Suprapubic skin (tissue), 4 donors: ENCODE results near the gene SPRR5. TPM values are rescaled to one million over a fixed set of nuclear protein-coding genes. Genes with fewer than 3 reads are reported as not detected.

Experiments
- DNase-seq, 2 donors: peaks; one replicate each; pipeline ENCODE4 v3.0.0-alpha.2; 2019; ENCODE audit warnings: low spot score in 2 of 2
- H3K27ac ChIP-seq: fragments of 200-600 bp; sonication (generic); one replicate; pipeline ENCODE4 v1.5.1; 2019
- H3K27me3 ChIP-seq: fragments of 200-600 bp; sonication (generic); one replicate; pipeline ENCODE4 v1.5.1; 2019
- H3K36me3 ChIP-seq: fragments of 200-600 bp; sonication (generic); one replicate; pipeline ENCODE4 v1.5.1; 2019
- H3K4me1 ChIP-seq: fragments of 200-600 bp; sonication (generic); one replicate; pipeline ENCODE4 v1.5.1; 2019
- H3K4me3 ChIP-seq: fragments of 200-600 bp; sonication (generic); one replicate; pipeline ENCODE4 v1.5.1; 2019; ENCODE audit warnings: mild to moderate bottlenecking
- H3K9me3 ChIP-seq: fragments of 200-600 bp; sonication (generic); one replicate; pipeline ENCODE4 v1.5.1; 2019
- CTCF ChIP-seq, 2 donors: fragments of 200-600 bp in 1 of 2; fragments of 450-650 bp in 1 of 2; sonication (generic) in 1 of 2; IDR thresholded peaks; one replicate each; pipeline ENCODE4 v1.5.1; 2016 to 2019; ENCODE audit warnings: antibody characterized with exemption in 2 of 2, mild to moderate bottlenecking in 1 of 2, moderate library complexity in 1 of 2
- EP300 ChIP-seq: sonication (generic); formaldehyde crosslinking; IDR thresholded peaks from one replicate; pipeline ENCODE4 v1.6.1; 2017; ENCODE audit warnings: antibody characterized with exemption
- POLR2A ChIP-seq, 2 donors: fragments of 450-650 bp; IDR thresholded peaks; one replicate each; pipeline ENCODE4 v1.6.1; 2017; ENCODE audit warnings: antibody characterized with exemption in 2 of 2, mild to moderate bottlenecking in 2 of 2, moderate library complexity in 2 of 2
- POLR2AphosphoS5 ChIP-seq, 3 donors: sonication (generic); formaldehyde crosslinking; IDR thresholded peaks; one replicate each; pipeline ENCODE4 v1.6.1; 2017; ENCODE audit warnings: antibody characterized with exemption in 3 of 3
- WGBS: methylation state at CpG from one replicate; pipeline ENCODE4 v1.1.5; 2018; 5-methylcytosine and 5-hydroxymethylcytosine counted together
- total RNA-seq, 4 donors: library from RNA; depleted of rRNA; stranded (reverse); fragments of >200 nt; gene quantifications; one replicate each; pipeline ENCODE4 v1.1.0, GENCODE V29; 2016

SPRR5 gene
- total RNA-seq, 4 donors from 2014 or later, result 10.7 to 42.8 (median 18.2) TPM

DNA sequence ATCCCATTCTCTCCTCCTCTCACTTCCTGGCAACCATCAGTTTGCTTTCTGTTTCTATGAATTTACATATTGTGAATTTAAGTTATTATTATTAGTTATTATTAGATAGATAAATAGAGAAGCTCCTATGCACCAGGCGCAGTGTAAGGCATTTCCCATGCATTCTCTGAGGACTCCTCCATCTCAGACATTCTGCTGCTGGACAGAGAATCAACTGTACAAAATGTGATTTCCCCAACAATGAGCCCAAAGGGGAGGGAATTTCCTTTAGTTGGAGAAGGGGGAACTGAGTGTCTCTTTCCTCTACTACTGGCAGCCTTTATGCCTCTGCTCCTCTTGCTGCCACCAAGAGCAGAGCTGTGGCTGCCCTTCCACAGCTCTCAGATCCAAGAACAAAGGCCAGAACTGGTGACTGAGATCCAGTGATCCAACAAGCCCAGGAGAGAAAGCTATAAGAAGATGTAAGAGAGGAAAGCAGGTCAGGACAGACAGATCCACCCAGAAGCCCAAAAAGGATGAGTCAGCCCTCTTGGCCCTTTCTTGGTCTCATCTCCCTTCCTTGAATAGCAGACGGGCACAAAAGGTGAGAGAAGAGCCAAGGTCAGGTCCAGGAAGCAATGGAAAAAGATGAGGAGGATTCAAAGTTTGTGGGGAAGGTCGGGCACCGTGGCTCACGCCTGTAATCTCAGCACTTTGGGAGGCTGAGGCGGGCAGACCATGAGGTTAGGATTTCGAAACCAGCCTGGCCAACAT is 42.1 kb upstream of the SPRR5 start:
- DNase-seq, result no peak
- Histone ChIP-seq H3K36me3 (no peaks in the 10 kb centered on the region), H3K4me1 (peaks cover 52% of the 10 kb centered on the region), H3K4me3 (no peak overlapping the region), H3K27ac (peak overlapping the region; percentile 70), H3K9me3 (no peaks in the 10 kb centered on the region), H3K27me3 (no peaks in the 10 kb centered on the region)
- TF ChIP-seq POLR2A (IDR thresholded peaks at IDR 0.05) (no peak), POLR2AphosphoS5 (IDR thresholded peaks at IDR 0.05) (no peak), CTCF (IDR thresholded peaks at IDR 0.05) (no peak), EP300 (no peak)
- WGBS, result 77% methylated on average over 7 of the region's 7 CpGs

GRCh38 chr1:152906023-152906565 is 40.9 kb upstream of the SPRR5 start:
- whole genome bisulfite sequencing, result 29% methylated on average over 5 of the region's 5 CpGs
- no peak for DNase-seq
- TF ChIP-seq POLR2AphosphoS5 (IDR thresholded peaks at IDR 0.05) (peak in 1 of 3 donors; percentile 7), EP300 (no peak)
- Histone ChIP-seq H3K36me3 (no peaks in the 10 kb centered on the region), H3K27me3 (peaks cover 7% of the 10 kb centered on the region), H3K27ac (peak overlapping the region; percentile 70), H3K9me3 (no peaks in the 10 kb centered on the region), H3K4me3 (no peak overlapping the region), H3K4me1 (peaks cover 48% of the 10 kb centered on the region)

DNA sequence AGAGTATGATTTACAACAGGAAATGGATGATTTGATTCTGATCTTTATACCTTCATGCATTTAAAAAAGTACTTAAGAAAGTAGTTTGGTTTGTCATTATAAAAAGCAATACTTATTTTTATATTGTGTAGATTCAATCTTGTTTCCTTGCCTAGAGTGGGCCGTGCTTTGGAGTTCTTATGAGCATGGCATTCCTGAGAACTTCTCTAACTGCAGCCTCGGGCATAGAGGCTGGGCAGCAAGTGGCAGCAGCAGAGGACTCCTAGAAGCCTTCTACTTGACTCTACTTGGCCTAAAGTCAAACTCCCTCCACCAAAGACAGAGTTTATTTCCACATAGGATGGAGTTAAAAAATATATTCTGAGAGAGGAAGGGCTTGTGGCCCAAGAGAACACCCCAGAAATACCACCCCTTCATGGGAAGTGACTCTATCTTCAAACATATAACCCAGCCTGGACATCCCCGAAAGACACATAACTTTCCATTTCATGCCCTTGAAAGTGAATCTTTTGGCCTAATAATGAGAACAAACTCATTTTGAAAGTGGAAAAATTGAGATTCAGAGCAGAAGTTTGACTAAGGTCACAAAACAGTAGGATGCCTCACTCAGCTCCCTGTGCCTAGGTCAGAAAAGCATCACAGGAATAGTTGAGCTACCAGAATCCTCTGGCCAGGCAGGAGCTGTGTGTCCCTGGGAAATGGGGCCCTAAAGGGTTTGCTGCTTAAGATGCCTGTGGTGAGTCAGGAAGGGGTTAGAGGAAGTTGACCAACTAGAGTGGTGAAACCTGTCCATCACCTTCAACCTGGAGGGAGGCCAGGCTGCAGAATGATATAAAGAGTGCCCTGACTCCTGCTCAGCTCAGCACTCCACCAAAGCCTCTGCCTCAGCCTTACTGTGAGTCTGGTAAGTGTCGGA is 39.1 kb upstream of the SPRR5 start, which contains the start of gene IVL:
IVL (plus strand) TSS at position 861 of the 916 bp plus-strand sequence. CDS start 1,252 bp downstream, outside the sequence.
- peak within 1 kb of the TSS; percentile 3 for H3K4me3 ChIP-seq

DNA sequence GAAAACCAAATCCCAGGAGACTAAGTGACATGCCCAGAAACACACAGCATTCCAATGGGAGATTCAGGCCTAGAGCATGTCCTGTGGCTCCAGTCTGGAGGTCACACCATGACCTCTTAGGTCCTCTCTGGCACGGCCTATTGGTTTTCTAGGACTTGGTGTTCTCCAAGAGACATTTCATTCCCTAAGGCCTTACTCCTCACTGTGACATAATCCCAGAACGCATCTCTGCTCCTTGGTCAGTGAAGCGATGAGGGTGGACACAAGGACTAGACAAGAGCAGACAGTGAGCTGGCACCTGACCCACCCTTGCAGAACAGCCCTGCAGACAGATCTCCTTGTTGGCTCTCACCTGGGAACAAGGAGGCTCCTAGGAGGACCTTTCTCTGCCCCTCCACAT is 37.8 kb upstream of the SPRR5 start:
- Histone ChIP-seq H3K4me3 (peak overlapping the region; percentile 3), H3K27ac (no peak overlapping the region), H3K9me3 (no peaks in the 10 kb centered on the region), H3K36me3 (no peaks in the 10 kb centered on the region), H3K27me3 (peaks cover 7% of the 10 kb centered on the region), H3K4me1 (peaks cover 29% of the 10 kb centered on the region)
- 76% methylated on average over 3 of the region's 3 CpGs for WGBS
- TF ChIP-seq CTCF (IDR thresholded peaks at IDR 0.05) (no peak), POLR2A (IDR thresholded peaks at IDR 0.05) (no peak), POLR2AphosphoS5 (IDR thresholded peaks at IDR 0.05) (no peak), EP300 (no peak)
- DNase-seq, result no peak

More for the DNA sequence above, 39.1 kb upstream of the SPRR5 start, which contains the start of gene IVL:
- Histone ChIP-seq H3K9me3 (no peaks in the 10 kb centered on the region), H3K4me1 (peaks cover 35% of the 10 kb centered on the region), H3K27ac (peak within 1 kb of the TSS; percentile 70), H3K36me3 (no peaks in the 10 kb centered on the region), H3K27me3 (peaks cover 7% of the 10 kb centered on the region)
- TF ChIP-seq CTCF (IDR thresholded peaks at IDR 0.05), result no peak
- TF ChIP-seq POLR2A (IDR thresholded peaks at IDR 0.05), result no peak
- no peak for TF ChIP-seq EP300
- no peak for TF ChIP-seq POLR2AphosphoS5 (IDR thresholded peaks at IDR 0.05)
- no peak for DNase-seq
- 53% methylated on average over 3 of the region's 4 CpGs for WGBS

GRCh38 chr1:152912471-152912870 is 34.5 kb upstream of the SPRR5 start:
- 67% methylated on average over 1 of the region's 1 CpG for WGBS
- H3K9me3 ChIP-seq, result no peaks in the 10 kb centered on the region
- TF ChIP-seq POLR2A (IDR thresholded peaks at IDR 0.05), result no peak
- DNase-seq, result no peak
- H3K36me3 ChIP-seq, result no peaks in the 10 kb centered on the region
- no peak overlapping the region for H3K4me3 ChIP-seq
- H3K27ac ChIP-seq, result no peak overlapping the region
- H3K4me1 ChIP-seq, result peaks cover 2% of the 10 kb centered on the region
- H3K27me3 ChIP-seq, result peaks cover 7% of the 10 kb centered on the region
